AG04450 (cell line): ENCODE data around the gene SGMS1. TPM values are rescaled to one million over a fixed set of nuclear protein-coding genes. Genes with fewer than 3 reads are reported as not detected.
"Not testable (repeated sequence)": the region's sequence is repeated elsewhere in the genome, so short reads cannot be mapped to it uniquely, and the experiment has no call there.

Experiments
- CTCF ChIA-PET: fragments of 300-600, 350-600 bp; formaldehyde crosslinking; extraction: SDS; loops from one replicate; lab custom pipeline; 2022; ENCODE audit warnings: antibody characterized with exemption, inconsistent platforms; lab: Charles Lee
- POLR2A ChIA-PET: fragments of 350-600 bp; formaldehyde crosslinking; extraction: SDS; loops from one replicate; lab custom pipeline; 2021; ENCODE audit warnings: antibody characterized with exemption, inconsistent platforms; lab: Yijun Ruan, JAX
- DNase-seq: peaks from one replicate; pipeline ENCODE4 v3.0.0-alpha.2; 2011; ENCODE audit warnings: low read depth, low spot score
- H3K27ac ChIP-seq: one replicate; pipeline ENCODE4 v1.5.1; 2012; ENCODE audit warnings: low read depth, low read length, control low read depth
- H3K27me3 ChIP-seq: one replicate; pipeline ENCODE4 v1.6.0; 2012; ENCODE audit warnings: low read length; ENCODE audit not compliant: control insufficient read depth, insufficient read depth
- H3K4me3 ChIP-seq: 2 replicates; pipeline ENCODE4 v1.5.1; 2011; ENCODE audit warnings: mild to moderate bottlenecking, low read depth, low read length, control low read depth
- H3K9me3 ChIP-seq: 2 replicates; pipeline ENCODE4 v1.5.1; 2012; ENCODE audit warnings: low read length; ENCODE audit not compliant: control insufficient read depth, insufficient read depth
- CTCF ChIP-seq: IDR thresholded peaks from 2 replicates; pipeline ENCODE4 v1.5.1; 2011; ENCODE audit warnings: low read depth, low read length, control low read depth, inconsistent platforms
- polyA plus RNA-seq: library from polyadenylated mRNA; depleted of rRNA; stranded (reverse); fragments of >200 nt; gene quantifications from 2 replicates; pipeline ENCODE4 v1.2.3, GENCODE V29; 2011

The SGMS1 gene
- polyA plus RNA-seq, 1 experiment = 17.7 TPM

GRCh38 chr10:50575477-50576244, 48.1 kb downstream of the SGMS1 start:
- Histone ChIP-seq H3K4me3 (no peak overlapping the region), H3K27ac (no peak overlapping the region), H3K27me3 (no peaks in the 10 kb centered on the region), H3K9me3 (no peaks in the 10 kb centered on the region)
- no peak for DNase-seq
- no peak for TF ChIP-seq CTCF
- ChIA-PET CTCF (interaction anchor here (2.0 kb wide), 1 partner anchor 10 kb away, joined by 6 read pairs; no protein-coding TSS in a partner anchor), POLR2A (no interaction called here)

GRCh38 chr10:50574931-50575330, 48.8 kb downstream of the SGMS1 start:
- Histone ChIP-seq H3K4me3 (no peak overlapping the region), H3K9me3 (no peaks in the 10 kb centered on the region), H3K27me3 (no peaks in the 10 kb centered on the region), H3K27ac (no peak overlapping the region)
- no peak for TF ChIP-seq CTCF
- ChIA-PET POLR2A (no interaction called here), CTCF (no interaction called here)
- DNase-seq = no peak

- Histone ChIP-seq H3K9me3 (no peaks in the 10 kb centered on the region), H3K4me3 (no peak overlapping the region), H3K27me3 (no peaks in the 10 kb centered on the region), H3K27ac (no peak overlapping the region)
- POLR2A ChIA-PET = no interaction called here
- TF ChIP-seq CTCF = peak; percentile 28; the same call in 1 of the 2 replicates
- CTCF ChIA-PET = no interaction called here
- no peak for DNase-seq
These were observed 49.5 kb downstream of the SGMS1 start for GRCh38 chr10:50574305-50574704.

GRCh38 chr10:50572017-50572491, 51.7 kb downstream of the SGMS1 start:
- Histone ChIP-seq H3K4me3 (no peak overlapping the region), H3K27me3 (no peaks in the 10 kb centered on the region), H3K27ac (no peak overlapping the region), H3K9me3 (no peaks in the 10 kb centered on the region)
- ChIA-PET CTCF (no interaction called here), POLR2A (no interaction called here)
- no peak for DNase-seq
- no peak for TF ChIP-seq CTCF

GRCh38 chr10:50568750-50569149, 55.0 kb downstream of the SGMS1 start:
- POLR2A ChIA-PET, CTCF ChIA-PET, H3K27me3 ChIP-seq, H3K27ac ChIP-seq, H3K4me3 ChIP-seq, H3K9me3 ChIP-seq, DNase-seq: not testable (repeated sequence)
